MG63 (cell line): ENCODE data around the gene CD28. TPM values are rescaled to one million over a fixed set of nuclear protein-coding genes. Genes with fewer than 3 reads are reported as not detected.

Experiments
- DNase-seq: peaks from one replicate; pipeline ENCODE4 v3.0.0-alpha.2; 2020
- H3K27me3 ChIP-seq: fragments of 250-450 bp; sonication (Bioruptor Pico); 2 replicates; pipeline ENCODE4 v1.5.1; 2020; ENCODE audit warnings: mild to moderate bottlenecking, moderate library complexity
- H3K36me3 ChIP-seq: fragments of 250-450 bp; sonication (Bioruptor Pico); 2 replicates; pipeline ENCODE4 v1.5.1; 2020; ENCODE audit warnings: mild to moderate bottlenecking, moderate library complexity
- H3K4me3 ChIP-seq: fragments of 250-450 bp; sonication (Bioruptor Pico); 2 replicates; pipeline ENCODE4 v1.5.1; 2020; ENCODE audit warnings: mild to moderate bottlenecking, moderate library complexity
- H3K9me3 ChIP-seq: fragments of 250-450 bp; sonication (Bioruptor Pico); 2 replicates; pipeline ENCODE4 v1.5.1; 2020; ENCODE audit warnings: mild to moderate bottlenecking, moderate library complexity
- total RNA-seq: library from RNA; depleted of rRNA; stranded (reverse); fragments of >200 nt; shearing (Covaris generic); gene quantifications from 2 replicates; pipeline ENCODE4 v1.2.3, GENCODE V29; 2014; ENCODE audit warnings: low replicate concordance; rRNA removed

Gene CD28
- total RNA-seq = 0.10 TPM in 1 of 2 replicates, not detected in the other

- DNase-seq = no peak
- H3K9me3 ChIP-seq = no peaks in the 10 kb centered on the region
- no peaks in the 10 kb centered on the region for H3K27me3 ChIP-seq
- H3K4me3 ChIP-seq = no peak within 1 kb of the TSS
- no peaks in the 10 kb centered on the region for H3K36me3 ChIP-seq
Measured at GRCh38 chr2:203706403-203706802, at the start of gene CD28. CD28 (plus strand) TSS chr2:203706639; CDS start chr2:203706697, 58 bp downstream.

- DNase-seq = no peak
- Histone ChIP-seq H3K27me3 (no peaks in the 10 kb centered on the region), H3K36me3 (no peaks in the 10 kb centered on the region), H3K4me3 (no peak overlapping the region), H3K9me3 (no peaks in the 10 kb centered on the region)
Measured at GRCh38 chr2:203659331-203660049, 46.9 kb upstream of the CD28 start.

DNA sequence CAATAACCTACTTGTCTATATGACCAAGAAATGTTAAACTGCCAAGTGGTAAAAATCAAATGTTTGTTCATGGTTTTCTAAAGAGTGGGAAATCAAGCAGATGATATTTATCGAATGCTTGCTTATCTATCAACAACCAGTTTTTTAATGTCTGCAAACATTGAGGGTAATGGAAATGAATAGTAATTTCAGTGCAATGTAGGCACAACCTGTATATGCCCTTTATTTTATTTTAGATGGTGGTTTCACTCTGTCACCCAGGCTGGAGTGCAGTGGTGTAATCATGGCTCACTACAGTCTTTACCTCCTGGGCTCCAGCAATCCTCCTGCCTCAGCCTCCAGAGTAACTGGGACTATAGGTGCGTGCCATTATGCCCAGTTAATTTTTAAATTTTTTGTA, 46.0 kb upstream of the CD28 start:
- H3K4me3 ChIP-seq = no peak overlapping the region
- H3K27me3 ChIP-seq = no peaks in the 10 kb centered on the region
- H3K9me3 ChIP-seq = no peaks in the 10 kb centered on the region
- no peak for DNase-seq
- H3K36me3 ChIP-seq = no peaks in the 10 kb centered on the region

DNA sequence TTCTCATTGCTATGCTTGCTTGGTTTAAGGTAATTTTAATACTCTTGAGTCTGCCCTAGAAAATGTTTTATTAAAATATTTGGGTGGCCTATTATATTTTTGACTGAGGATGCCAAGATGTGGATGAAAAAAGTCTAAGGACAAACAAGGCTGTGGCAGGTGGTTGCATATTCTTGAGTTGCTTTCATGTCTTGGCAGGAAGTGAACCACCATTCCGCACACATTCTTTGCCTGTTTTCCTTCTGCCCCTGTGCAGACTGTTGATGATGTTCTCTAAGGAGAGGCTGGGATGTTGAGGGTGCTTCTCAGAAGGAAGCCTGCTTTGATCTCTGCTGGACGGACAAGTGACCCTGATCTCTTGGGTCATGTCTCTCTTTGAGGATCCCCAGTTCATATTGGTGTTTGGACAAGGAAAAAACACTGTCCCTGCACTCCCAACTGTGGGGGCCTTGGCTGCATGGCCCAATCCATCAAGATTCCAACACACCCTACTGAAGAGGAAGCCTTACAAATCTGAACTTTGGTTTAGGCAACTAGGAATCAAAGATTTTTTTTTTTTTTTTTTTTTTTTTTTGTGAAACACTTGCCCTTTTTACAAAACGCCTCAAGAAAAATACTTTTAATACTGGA, 45.0 kb upstream of the CD28 start:
- Histone ChIP-seq H3K36me3 (no peaks in the 10 kb centered on the region), H3K4me3 (no peak overlapping the region), H3K9me3 (no peaks in the 10 kb centered on the region), H3K27me3 (no peaks in the 10 kb centered on the region)
- no peak for DNase-seq

- DNase-seq = no peak
- Histone ChIP-seq H3K9me3 (no peaks in the 10 kb centered on the region), H3K4me3 (no peak overlapping the region), H3K36me3 (no peaks in the 10 kb centered on the region), H3K27me3 (no peaks in the 10 kb centered on the region)
Measured at GRCh38 chr2:203662487-203662886, 44.0 kb upstream of the CD28 start.

GRCh38 chr2:203662951-203663350, 43.5 kb upstream of the CD28 start:
- Histone ChIP-seq H3K4me3 (no peak overlapping the region), H3K27me3 (no peaks in the 10 kb centered on the region), H3K9me3 (no peaks in the 10 kb centered on the region), H3K36me3 (no peaks in the 10 kb centered on the region)
- no peak for DNase-seq

GRCh38 chr2:203664029-203664755, 42.2 kb upstream of the CD28 start:
- Histone ChIP-seq H3K4me3 (no peak overlapping the region), H3K36me3 (no peaks in the 10 kb centered on the region), H3K9me3 (no peaks in the 10 kb centered on the region), H3K27me3 (no peaks in the 10 kb centered on the region)
- no peak for DNase-seq

- Histone ChIP-seq H3K4me3 (no peak overlapping the region), H3K9me3 (peaks cover 3% of the 10 kb centered on the region; the same call in 1 of the 2 replicates), H3K36me3 (no peaks in the 10 kb centered on the region), H3K27me3 (no peaks in the 10 kb centered on the region)
- DNase-seq = no peak
Measured at GRCh38 chr2:203667838-203668237, 38.6 kb upstream of the CD28 start.

- DNase-seq = no peak
- H3K4me3 ChIP-seq = no peak overlapping the region
- H3K9me3 ChIP-seq = peaks cover 7% of the 10 kb centered on the region
- no peaks in the 10 kb centered on the region for H3K36me3 ChIP-seq
- no peaks in the 10 kb centered on the region for H3K27me3 ChIP-seq
Measured at GRCh38 chr2:203669820-203670219, 36.6 kb upstream of the CD28 start.

DNA sequence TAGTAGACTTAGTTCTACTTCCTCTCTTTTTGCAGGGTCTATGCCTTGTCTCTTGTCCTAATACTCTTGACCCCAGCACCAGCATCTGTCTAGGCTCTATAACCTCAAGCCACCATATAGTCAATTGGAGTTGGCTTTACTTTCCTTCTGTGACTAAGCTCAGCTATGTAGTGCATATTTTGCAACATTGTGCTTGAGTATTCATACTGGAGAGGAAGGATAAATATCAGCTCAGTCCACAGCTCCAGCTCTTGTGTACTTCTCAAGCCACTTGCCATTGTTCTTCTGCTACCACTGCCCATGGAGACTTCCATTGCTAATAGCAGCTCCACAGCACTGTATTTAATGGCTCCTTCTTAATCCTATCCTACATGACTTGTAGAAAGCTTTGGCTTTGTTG, 35.5 kb upstream of the CD28 start:
- Histone ChIP-seq H3K4me3 (no peak overlapping the region), H3K36me3 (no peaks in the 10 kb centered on the region), H3K27me3 (no peaks in the 10 kb centered on the region), H3K9me3 (peaks cover 7% of the 10 kb centered on the region)
- DNase-seq = no peak

GRCh38 chr2:203671876-203672275, 34.6 kb upstream of the CD28 start:
- Histone ChIP-seq H3K36me3 (no peaks in the 10 kb centered on the region), H3K4me3 (no peak overlapping the region), H3K27me3 (no peaks in the 10 kb centered on the region), H3K9me3 (peaks cover 7% of the 10 kb centered on the region)
- no peak for DNase-seq

GRCh38 chr2:203672856-203673255, 33.6 kb upstream of the CD28 start:
- no peaks in the 10 kb centered on the region for H3K36me3 ChIP-seq
- H3K27me3 ChIP-seq = no peaks in the 10 kb centered on the region
- peaks cover 7% of the 10 kb centered on the region for H3K9me3 ChIP-seq
- DNase-seq = no peak
- H3K4me3 ChIP-seq = no peak overlapping the region

GRCh38 chr2:203673933-203674332, 32.5 kb upstream of the CD28 start:
- no peaks in the 10 kb centered on the region for H3K27me3 ChIP-seq
- H3K36me3 ChIP-seq = no peaks in the 10 kb centered on the region
- peaks cover 7% of the 10 kb centered on the region for H3K9me3 ChIP-seq
- peak; percentile 23 for DNase-seq
- no peak overlapping the region for H3K4me3 ChIP-seq

- no peaks in the 10 kb centered on the region for H3K27me3 ChIP-seq
- no peaks in the 10 kb centered on the region for H3K36me3 ChIP-seq
- no peak overlapping the region for H3K4me3 ChIP-seq
- peaks cover 4% of the 10 kb centered on the region for H3K9me3 ChIP-seq
- no peak for DNase-seq
Measured at GRCh38 chr2:203675086-203675485, 31.4 kb upstream of the CD28 start.

GRCh38 chr2:203678971-203679370, 27.5 kb upstream of the CD28 start:
- Histone ChIP-seq H3K27me3 (no peaks in the 10 kb centered on the region), H3K9me3 (no peaks in the 10 kb centered on the region), H3K36me3 (no peaks in the 10 kb centered on the region), H3K4me3 (no peak overlapping the region)
- DNase-seq = no peak

- no peaks in the 10 kb centered on the region for H3K27me3 ChIP-seq
- H3K9me3 ChIP-seq = no peaks in the 10 kb centered on the region
- H3K36me3 ChIP-seq = no peaks in the 10 kb centered on the region
- no peak for DNase-seq
- no peak overlapping the region for H3K4me3 ChIP-seq
Measured at GRCh38 chr2:203679401-203679800, 27.0 kb upstream of the CD28 start.

DNA sequence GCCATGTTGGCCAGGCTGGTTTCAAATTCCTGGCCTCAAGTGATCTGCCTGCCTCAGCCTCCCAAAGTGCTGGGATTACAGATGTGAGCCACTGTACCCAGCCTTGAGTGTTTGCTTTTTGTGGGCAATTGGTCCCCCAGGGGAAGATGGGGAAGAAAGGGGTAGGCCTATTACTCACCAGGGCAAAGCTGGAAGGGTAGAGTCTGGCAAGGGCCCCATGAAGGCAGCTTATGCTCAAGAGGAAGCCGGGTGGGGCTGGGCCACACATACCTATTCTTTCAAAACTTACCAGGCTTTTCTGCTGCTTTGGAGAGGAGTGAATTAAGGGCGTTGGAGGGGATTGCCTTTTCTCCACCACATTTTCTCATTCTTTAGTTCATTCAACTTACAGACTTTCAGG, 24.5 kb upstream of the CD28 start:
- no peaks in the 10 kb centered on the region for H3K27me3 ChIP-seq
- no peaks in the 10 kb centered on the region for H3K9me3 ChIP-seq
- no peak overlapping the region for H3K4me3 ChIP-seq
- peak; percentile 88 for DNase-seq
- H3K36me3 ChIP-seq = no peaks in the 10 kb centered on the region
